Measurements from ENCODE around the gene BRPF1.

- TF ChIP-seq POLR2AphosphoS5 (IDR thresholded peaks at IDR 0.05; ENCODE audit: low read depth) (no peak), CTCF (conservative IDR thresholded peaks at IDR 0.05; ENCODE audit: low read depth in 2 of 2) (no peak), STAT1 (IDR thresholded peaks at IDR 0.05; ENCODE audit: unreplicated experiment) (no peak), EZH2 (IDR thresholded peaks at IDR 0.05; ENCODE audit: low read depth, unreplicated experiment) (no peak), JUNB (IDR thresholded peaks at IDR 0.05; ENCODE audit: unreplicated experiment) (no peak), ETS1 (IDR thresholded peaks at IDR 0.05) (no peak), CREB1 (CRISPR knock-in tag; IDR thresholded peaks at IDR 0.05; ENCODE audit: low read depth) (no peak), EZH2phosphoT487 (IDR thresholded peaks at IDR 0.05; ENCODE audit: unreplicated experiment) (no peak), ZNF114 (CRISPR knock-in tag; IDR thresholded peaks at IDR 0.05) (no peak), REST (IDR thresholded peaks at IDR 0.05; ENCODE audit: unreplicated experiment) (no peak)
Observed at GRCh38 chr3:9785602-9786001, 54.1 kb downstream of the BRPF1 start.
